NCI-H1092 treated with DMSO at 0.1 percent for 48 hours (cell line): ENCODE measurements around the gene B3GALNT2.
A peak's percentile ranks its signal among the peaks of the same experiment; 100 is the strongest.
"Not testable (repeated sequence)": the region's sequence is repeated elsewhere in the genome, so short reads cannot be mapped to it uniquely, and the experiment has no call there.

ENCODE experiments used
- DNase-seq: peaks from one replicate; lab custom pipeline; 2025; lab: John Stamatoyannopoulos, UW

Gene B3GALNT2

GRCh38 chr1:235504122-235504493 lies at the start of gene B3GALNT2:
Gene B3GALNT2, minus strand, starts transcription at chr1:235504452. Its CDS starts 200 bp downstream, at chr1:235504252.
- DNase-seq, result no peak

GRCh38 chr1:235553112-235553551 lies 48.9 kb upstream of the B3GALNT2 start:
- DNase-seq, result no peak

GRCh38 chr1:235552146-235552716 lies 48.0 kb upstream of the B3GALNT2 start:
- no peak for DNase-seq

DNA sequence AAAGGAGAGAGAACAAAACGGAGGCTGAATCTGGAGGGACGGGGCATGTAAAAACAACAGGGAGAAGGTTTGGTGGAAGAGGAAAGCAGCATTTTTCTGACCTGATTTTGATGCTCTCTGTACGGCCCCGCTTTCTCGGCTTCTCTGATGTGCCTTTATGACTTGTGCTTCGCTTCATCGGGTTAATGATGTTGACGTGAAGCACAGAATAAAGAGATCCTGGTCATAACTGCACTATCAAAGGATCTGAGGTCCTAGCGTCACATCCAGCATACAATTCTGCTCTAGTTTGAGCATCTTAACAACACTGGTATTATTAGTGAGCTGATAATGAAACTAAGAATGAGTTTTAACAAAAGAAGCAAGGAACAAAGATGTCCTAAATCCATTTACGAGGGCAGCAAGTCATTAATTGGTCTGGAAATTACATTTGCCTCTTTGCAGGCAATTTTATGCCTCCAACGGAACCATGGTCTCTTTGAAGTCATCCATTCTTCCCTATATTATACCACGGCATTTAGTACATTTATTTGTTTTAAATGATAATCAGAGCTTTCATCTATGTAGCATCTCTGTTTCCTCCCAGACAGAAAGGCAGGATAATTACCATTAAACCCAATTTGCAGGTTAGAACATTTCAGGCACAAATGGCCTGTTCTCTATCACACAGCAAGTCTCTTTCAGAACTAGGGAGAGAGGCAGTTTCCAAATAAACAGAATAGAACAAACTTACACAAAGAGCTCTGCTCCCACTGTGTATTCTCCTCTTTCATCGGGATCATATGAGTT lies 45.3 kb upstream of the B3GALNT2 start:
- no peak for DNase-seq

GRCh38 chr1:235546369-235547155 lies 42.3 kb upstream of the B3GALNT2 start:
- DNase-seq, result not testable (repeated sequence)

DNA sequence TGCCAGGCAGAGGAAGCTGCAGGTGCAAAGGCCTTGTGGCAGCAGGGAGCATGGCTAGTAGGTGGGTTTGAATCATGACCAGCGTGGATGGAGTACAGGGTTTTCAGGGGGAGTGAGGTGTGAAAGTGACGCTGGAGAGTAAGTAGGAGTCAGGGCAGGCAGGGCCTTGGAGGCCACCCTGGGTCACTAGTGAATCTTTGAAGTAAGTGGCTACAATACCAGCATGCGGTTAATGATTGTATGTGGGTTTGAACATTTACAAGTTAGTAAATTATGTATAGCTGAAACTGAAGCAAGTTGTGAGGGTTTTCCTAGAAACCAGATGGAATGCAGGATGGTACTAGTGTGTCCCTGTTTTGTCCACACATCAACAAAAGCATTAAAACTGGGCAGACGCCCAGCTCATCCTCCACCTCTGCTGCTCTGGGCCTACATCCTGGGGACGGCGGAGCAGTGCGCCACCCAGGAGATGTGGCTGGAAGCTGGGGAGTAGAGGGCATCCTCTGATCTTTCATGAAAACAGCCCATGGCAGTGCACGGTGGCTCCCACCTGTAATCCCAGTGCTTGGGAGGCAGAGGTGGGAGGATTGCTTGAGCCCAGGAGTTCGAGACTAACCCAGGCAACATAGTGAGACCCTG lies 41.2 kb upstream of the B3GALNT2 start:
- DNase-seq, result no peak

DNA sequence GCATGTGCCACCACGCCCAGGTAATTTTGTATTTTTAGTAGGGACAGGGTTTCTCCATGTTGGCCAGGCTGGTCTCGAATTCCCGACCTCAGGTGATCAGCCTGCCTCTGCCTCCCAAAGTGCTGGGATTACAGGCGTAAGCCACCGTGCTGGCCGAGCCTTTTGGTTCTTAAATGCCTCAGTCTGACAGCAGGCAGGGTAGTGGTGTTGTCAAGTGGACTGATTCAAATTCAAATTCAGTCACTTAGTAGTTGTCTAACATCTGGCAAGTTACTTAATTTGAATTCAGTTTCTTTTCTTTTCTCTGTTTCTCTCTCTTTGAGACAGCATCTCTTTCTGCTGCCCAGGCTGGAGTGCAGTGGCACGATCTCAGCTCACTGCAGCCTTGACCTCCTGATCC lies 38.6 kb upstream of the B3GALNT2 start:
- not testable (repeated sequence) for DNase-seq

DNA sequence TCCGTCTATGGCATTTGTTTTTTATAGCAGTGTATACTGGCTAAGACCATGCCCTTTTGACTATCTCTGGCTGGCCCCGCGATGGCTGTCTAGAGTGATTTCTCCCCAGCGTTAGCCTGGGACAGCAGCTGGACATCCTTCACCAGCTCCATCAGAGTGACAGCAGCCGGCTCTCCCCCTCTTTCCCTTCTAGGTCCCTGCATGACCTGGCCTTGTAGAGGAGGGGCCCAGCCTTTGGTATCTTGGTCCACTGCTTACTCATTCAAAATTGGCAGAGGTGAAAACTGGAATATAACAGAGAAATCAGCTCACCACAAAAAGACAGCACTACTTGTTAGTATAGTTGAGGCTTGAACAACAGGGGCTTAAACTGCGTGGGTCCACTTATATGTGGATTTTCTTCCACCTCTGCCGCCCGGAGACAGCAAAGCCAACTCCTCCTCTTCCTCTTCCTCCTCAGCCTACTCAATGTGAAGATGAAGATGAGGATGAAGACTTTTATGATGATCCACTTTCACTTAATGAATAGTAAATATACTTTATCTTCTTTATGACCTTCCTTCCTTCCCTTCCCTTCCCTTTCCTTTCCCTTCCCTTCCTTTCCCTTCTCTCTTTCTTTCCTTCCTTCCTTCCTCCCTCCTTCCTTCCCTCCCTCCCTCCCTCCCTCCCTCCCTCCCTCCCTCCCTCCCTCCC lies 29.4 kb upstream of the B3GALNT2 start:
- no peak for DNase-seq

DNA sequence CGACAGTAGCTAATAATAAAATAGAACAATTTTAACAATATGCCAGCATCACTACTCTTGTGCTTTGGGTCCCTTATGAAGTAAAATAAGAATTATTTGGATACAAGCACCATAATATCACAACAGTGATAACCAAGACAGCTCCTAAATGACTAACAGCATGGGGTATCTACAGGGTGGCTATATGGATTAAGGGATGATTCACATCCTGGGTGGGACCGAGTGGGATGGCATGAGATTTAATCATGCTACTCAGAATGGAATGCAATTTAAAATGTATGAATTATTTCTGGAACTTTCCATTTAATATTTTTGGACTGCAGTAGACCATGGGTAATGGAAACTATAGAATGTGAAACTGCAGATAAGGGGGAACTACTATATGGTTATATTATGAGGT lies 28.1 kb upstream of the B3GALNT2 start:
- no peak for DNase-seq

GRCh38 chr1:235527196-235527814 lies 23.1 kb upstream of the B3GALNT2 start:
- no peak for DNase-seq

- no peak for DNase-seq
Observed at GRCh38 chr1:235525314-235525713, 21.1 kb upstream of the B3GALNT2 start.

DNA sequence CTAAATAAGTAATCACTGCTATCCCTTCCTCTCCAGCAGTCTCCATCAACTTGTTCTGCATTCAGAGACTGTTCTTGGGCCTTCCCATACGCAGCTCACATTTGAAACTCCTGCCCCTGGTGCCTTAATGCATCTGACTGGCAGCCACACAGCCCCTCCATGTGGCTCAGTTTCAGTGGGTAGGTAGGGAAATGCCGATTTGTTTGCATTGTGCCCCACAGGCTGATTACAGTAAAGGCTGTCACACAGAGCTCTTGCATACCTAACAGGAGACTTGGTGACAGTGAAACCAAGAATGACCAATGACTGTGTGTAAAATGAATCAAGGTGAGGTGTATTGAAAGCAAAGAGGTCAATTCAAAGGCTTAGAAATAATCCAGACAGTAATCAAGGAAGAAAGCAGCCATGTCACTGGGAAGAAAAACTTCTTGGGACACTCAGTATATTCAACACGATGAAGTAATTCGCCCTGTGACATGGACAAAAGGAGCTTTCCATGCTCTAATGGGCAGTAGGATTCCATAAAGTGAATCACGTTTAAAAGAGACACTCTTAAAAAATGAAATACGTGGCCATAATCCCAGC lies 12.7 kb upstream of the B3GALNT2 start:
- no peak for DNase-seq

DNA sequence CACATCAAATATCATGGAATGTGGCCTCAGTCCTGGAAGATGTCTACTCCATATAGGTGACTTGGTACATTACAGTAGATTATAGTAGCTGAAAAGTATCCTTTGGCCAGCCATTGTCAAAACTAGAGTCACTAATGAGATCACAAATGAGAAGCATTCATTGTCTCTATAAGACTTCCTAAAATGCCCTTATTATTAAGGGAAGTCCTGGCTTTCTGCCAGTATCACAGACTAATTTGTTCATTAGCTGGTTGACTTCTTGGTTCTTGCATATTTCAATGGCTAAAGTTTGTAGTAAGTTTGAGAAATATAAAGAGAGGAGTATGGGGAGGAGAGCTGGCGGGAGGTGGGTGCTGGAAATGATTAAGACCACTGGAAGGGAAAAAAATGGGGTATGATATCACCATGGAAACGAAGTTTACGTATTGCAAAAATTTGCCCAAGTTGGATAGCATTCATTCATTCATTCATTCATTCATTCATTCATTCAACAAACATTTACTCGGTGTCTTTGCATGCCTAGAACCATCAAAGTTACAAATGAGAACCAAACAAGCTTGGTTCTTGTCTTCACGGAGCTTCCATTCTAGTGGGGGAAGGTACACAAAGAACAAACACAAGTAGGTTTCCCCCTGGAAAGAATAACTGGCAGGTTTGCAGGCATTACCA lies 11.7 kb upstream of the B3GALNT2 start:
- no peak for DNase-seq

- DNase-seq, result peak; percentile 60
Observed at GRCh38 chr1:235513495-235514366, 9.5 kb upstream of the B3GALNT2 start.

GRCh38 chr1:235511470-235512240 lies 7.4 kb upstream of the B3GALNT2 start:
- no peak for DNase-seq

DNA sequence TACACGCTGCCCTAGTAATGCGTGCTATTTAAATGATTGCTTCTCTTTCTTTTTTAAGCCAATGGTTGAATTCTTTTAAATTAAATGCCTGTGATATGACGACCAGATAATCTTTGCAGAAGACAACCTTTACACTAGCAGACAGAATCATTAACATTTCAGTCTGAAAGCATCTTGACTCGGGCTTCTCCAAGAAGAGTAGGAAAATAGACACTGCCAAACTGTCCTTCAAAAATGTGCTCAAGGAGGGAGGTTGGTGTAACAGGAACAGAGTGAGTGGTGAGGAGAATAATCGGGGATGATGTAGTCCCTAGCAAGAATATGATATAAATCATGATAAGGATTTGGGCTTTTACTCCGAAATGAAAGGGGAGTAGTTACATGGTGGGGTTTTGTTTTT lies 6.6 kb upstream of the B3GALNT2 start:
- no peak for DNase-seq

- DNase-seq, result no peak
Observed at GRCh38 chr1:235507623-235508022, 3.4 kb upstream of the B3GALNT2 start.

- DNase-seq, result peak; percentile 100
Observed at GRCh38 chr1:235504494-235505222, 406 bp upstream of the B3GALNT2 start.
